GM10248 (cell line): ENCODE data around the gene SHISA9.

ENCODE experiments used
- CTCF ChIA-PET: fragments of 300-600 bp; sonication (Branson Sonifier 250); formaldehyde crosslinking; extraction: SDS; loops from one replicate; lab custom pipeline; 2021; ENCODE audit warnings: antibody characterized with exemption; lab: Yijun Ruan, JAX
- POLR2A ChIA-PET: fragments of 350-650 bp; sonication (Branson Sonifier 250); formaldehyde crosslinking; extraction: SDS; loops from one replicate; lab custom pipeline; 2020; ENCODE audit warnings: antibody characterized with exemption; lab: Yijun Ruan, JAX
- DNase-seq: peaks from one replicate; pipeline ENCODE4 v3.0.0; 2012; ENCODE audit errors: extremely low spot score
- TF ChIP-seq, protein P1 (sequence below): IDR thresholded peaks from 2 replicates; pipeline ENCODE4 v1.5.1; 2012; ENCODE audit warnings: mild to moderate bottlenecking, low read depth; ENCODE audit errors: extremely low read depth, missing control alignments, control extremely low read depth

The SHISA9 gene

GRCh38 chr16:12961626-12962025, 60.2 kb downstream of the SHISA9 start:
- ChIA-PET CTCF (no interaction called here), POLR2A (no interaction called here)
- DNase-seq, result no peak
- TF ChIP-seq, protein P1, sequence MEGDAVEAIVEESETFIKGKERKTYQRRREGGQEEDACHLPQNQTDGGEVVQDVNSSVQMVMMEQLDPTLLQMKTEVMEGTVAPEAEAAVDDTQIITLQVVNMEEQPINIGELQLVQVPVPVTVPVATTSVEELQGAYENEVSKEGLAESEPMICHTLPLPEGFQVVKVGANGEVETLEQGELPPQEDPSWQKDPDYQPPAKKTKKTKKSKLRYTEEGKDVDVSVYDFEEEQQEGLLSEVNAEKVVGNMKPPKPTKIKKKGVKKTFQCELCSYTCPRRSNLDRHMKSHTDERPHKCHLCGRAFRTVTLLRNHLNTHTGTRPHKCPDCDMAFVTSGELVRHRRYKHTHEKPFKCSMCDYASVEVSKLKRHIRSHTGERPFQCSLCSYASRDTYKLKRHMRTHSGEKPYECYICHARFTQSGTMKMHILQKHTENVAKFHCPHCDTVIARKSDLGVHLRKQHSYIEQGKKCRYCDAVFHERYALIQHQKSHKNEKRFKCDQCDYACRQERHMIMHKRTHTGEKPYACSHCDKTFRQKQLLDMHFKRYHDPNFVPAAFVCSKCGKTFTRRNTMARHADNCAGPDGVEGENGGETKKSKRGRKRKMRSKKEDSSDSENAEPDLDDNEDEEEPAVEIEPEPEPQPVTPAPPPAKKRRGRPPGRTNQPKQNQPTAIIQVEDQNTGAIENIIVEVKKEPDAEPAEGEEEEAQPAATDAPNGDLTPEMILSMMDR, result no peak

GRCh38 chr16:12964461-12964860, 63.1 kb downstream of the SHISA9 start:
- ChIA-PET POLR2A (no interaction called here), CTCF (no interaction called here)
- no peak for DNase-seq
- TF ChIP-seq, protein P1, result no peak

DNA sequence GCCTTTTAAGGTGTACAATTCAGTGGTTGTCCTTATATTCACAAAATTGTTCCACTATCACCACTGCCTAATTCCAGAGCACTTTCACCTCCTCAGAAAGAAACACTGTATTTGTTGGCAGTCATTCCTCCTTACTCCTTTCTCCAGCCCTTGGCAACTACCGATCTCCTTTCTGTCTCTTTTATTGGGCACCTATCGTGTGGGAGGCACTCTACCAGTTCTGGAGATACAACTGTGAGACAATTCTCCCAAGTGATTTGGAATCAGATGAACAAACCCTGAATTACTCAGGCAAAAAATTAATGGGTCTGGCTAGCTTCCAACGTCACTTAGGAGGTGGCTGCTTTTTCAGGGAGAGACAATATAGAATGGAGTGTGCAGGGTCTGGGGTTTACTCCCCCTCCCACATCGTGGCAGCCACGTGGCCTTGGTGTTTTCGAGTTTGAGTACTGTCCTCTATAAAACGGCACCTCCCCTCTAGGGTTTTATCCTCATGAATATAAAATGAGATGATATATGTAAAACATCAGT, 63.9 kb downstream of the SHISA9 start:
- CTCF ChIA-PET, result no interaction called here
- TF ChIP-seq, protein P1, result no peak
- POLR2A ChIA-PET, result no interaction called here
- no peak for DNase-seq

DNA sequence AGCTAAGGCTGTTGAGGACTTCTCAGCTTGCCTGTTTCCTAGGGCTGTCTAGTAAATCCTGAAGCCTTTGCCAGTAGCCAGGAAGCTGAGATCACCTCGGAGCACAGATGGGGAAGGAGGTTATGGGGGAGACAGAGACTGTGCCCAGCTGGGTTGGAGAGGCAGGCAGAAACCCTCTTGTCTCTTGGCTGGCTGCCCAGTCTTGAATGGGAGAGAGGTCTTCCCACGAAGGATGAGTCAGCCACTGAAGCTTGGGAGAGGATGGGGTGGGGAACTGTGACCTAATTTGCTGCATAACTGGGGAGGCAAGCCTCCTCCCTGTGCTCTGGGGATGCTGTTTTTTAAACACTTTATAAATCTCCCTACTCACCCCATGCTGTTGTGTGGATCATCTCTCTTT, 69.8 kb downstream of the SHISA9 start:
- TF ChIP-seq, protein P1, result no peak
- CTCF ChIA-PET, result interaction anchor here (1.0 to 1.5 kb wide), 4 partner anchors 10 to 23 kb away, joined by 3 to 5 read pairs (median 4); no protein-coding TSS in a partner anchor
- POLR2A ChIA-PET, result no interaction called here
- DNase-seq, result no peak

DNA sequence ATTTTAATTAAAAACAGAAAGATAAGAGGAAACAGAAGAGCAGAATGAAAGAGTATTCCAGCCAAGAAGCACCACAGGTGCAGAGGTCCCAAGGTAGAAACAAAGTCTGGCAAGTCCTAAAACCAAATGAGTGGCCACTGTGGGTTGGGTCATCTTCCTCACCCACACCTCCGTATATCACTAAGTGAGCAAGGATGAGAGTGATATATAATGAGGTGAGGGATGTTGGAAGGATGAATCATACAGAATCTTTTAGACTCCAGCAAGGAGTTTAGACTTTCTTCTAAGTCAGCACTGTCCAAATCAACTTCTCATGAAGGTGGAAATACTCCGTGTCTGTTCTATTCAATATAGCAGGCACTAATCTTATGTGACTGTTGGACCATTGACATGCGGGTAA, 70.8 kb downstream of the SHISA9 start:
- TF ChIP-seq, protein P1, result no peak
- ChIA-PET CTCF (interaction anchor here (1.0 to 1.3 kb wide), 2 partner anchors 9 to 12 kb away, joined by 3 to 5 read pairs; no protein-coding TSS in a partner anchor), POLR2A (no interaction called here)
- no peak for DNase-seq

DNA sequence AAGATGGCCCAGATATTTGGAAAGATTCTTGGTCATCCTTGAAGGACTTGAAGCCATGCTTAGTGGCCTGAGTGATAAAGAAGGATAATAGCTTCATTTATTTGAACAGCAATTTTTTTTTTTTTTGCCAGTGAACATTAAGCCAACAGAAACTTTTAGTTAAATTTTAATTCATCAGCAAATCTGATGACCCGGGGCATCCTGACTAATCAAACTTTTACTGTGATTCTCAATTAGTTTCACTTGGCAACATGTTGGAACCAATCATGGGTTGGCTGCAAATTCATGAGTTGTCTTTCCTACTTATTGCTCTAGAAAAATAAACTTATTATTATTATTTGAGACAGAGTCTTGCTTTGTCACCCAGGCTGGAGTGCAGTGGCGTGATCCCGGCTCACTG, 74.4 kb downstream of the SHISA9 start:
- ChIA-PET CTCF (no interaction called here), POLR2A (no interaction called here)

More for the DNA sequence above, 74.4 kb downstream of the SHISA9 start:
- TF ChIP-seq, protein P1, result no peak
- no peak for DNase-seq
